Astrocyte (in vitro differentiated cells and primary cell): ENCODE data around the gene CYP2C9. TPM values are rescaled to one million over a fixed set of nuclear protein-coding genes. Genes with fewer than 3 reads are reported as not detected.

ENCODE experiments used
- DNase-seq: peaks from one replicate; pipeline ENCODE4 v3.0.0-alpha.2; 2010; ENCODE audit warnings: low read depth
- FAIRE-seq: peaks from 2 replicates; lab custom pipeline; 2011; peaks lifted over from hg19 to GRCh38; lab: Jason Lieb, UNC
- H2AFZ ChIP-seq: 2 replicates; pipeline ENCODE4 v1.6.0; 2012; ENCODE audit warnings: low read depth, low read length, inconsistent platforms
- H3K27ac ChIP-seq: 2 replicates; pipeline ENCODE4 v1.5.1; 2011; ENCODE audit warnings: low read depth, low read length, inconsistent platforms
- H3K27me3 ChIP-seq: 2 replicates; pipeline ENCODE4 v1.6.0; 2011; ENCODE audit warnings: low read length, inconsistent platforms; ENCODE audit not compliant: insufficient read depth
- H3K36me3 ChIP-seq: 2 replicates; pipeline ENCODE4 v1.5.1; 2011; ENCODE audit warnings: low read length, inconsistent platforms; ENCODE audit not compliant: insufficient read depth
- H3K4me1 ChIP-seq: 2 replicates; pipeline ENCODE4 v1.5.1; 2011; ENCODE audit warnings: low read length, inconsistent platforms; ENCODE audit not compliant: insufficient read depth
- H3K4me2 ChIP-seq: 2 replicates; pipeline ENCODE4 v1.6.0; 2012; ENCODE audit warnings: low read length, inconsistent platforms
- H3K4me3 ChIP-seq: 2 replicates; pipeline ENCODE4 v1.5.1; 2011; ENCODE audit warnings: low read depth, mild to moderate bottlenecking, low read length, inconsistent platforms; ENCODE audit not compliant: insufficient read depth
- H3K79me2 ChIP-seq: 2 replicates; pipeline ENCODE4 v1.6.0; 2012; ENCODE audit warnings: mild to moderate bottlenecking, low read length, inconsistent platforms; ENCODE audit not compliant: insufficient read depth
- H3K9ac ChIP-seq: 2 replicates; pipeline ENCODE4 v1.6.0; 2012; ENCODE audit warnings: mild to moderate bottlenecking, low read length, inconsistent platforms
- H3K9me3 ChIP-seq: 2 replicates; pipeline ENCODE4 v1.5.1; 2012; ENCODE audit warnings: low read depth, mild to moderate bottlenecking, low read length, inconsistent platforms; ENCODE audit not compliant: insufficient read depth
- H4K20me1 ChIP-seq: 2 replicates; pipeline ENCODE4 v1.6.0; 2012; ENCODE audit warnings: low read length, inconsistent platforms; ENCODE audit not compliant: insufficient read depth
- H3K27ac Mint-ChIP-seq: one replicate; pipeline ENCODE4 v1.8.0; 2021; ENCODE audit warnings: mild to moderate bottlenecking, mixed read lengths; ENCODE audit not compliant: unreplicated experiment
- H3K27me3 Mint-ChIP-seq: one replicate; pipeline ENCODE4 v1.8.0; 2021; ENCODE audit warnings: low read depth, mixed read lengths; ENCODE audit not compliant: unreplicated experiment
- H3K36me3 Mint-ChIP-seq: one replicate; pipeline ENCODE4 v1.8.0; 2021; ENCODE audit warnings: low read depth, mixed read lengths; ENCODE audit not compliant: unreplicated experiment
- H3K4me1 Mint-ChIP-seq: one replicate; pipeline ENCODE4 v1.8.0; 2021; ENCODE audit warnings: low read depth, mixed read lengths; ENCODE audit not compliant: unreplicated experiment
- H3K4me3 Mint-ChIP-seq: one replicate; pipeline ENCODE4 v1.8.0; 2021; ENCODE audit warnings: mild to moderate bottlenecking, moderate library complexity, mixed read lengths; ENCODE audit not compliant: unreplicated experiment
- H3K9me3 Mint-ChIP-seq: one replicate; pipeline ENCODE4 v1.8.0; 2021; ENCODE audit warnings: mild to moderate bottlenecking, mixed read lengths; ENCODE audit not compliant: unreplicated experiment
- CTCF ChIP-seq: IDR thresholded peaks from 2 replicates; pipeline ENCODE4 v1.5.1; 2011; ENCODE audit warnings: low read depth, mild to moderate bottlenecking, inconsistent platforms, low read length, moderate library complexity; ENCODE audit not compliant: insufficient read depth
- EZH2 ChIP-seq: IDR thresholded peaks from 2 replicates; pipeline ENCODE4 v1.6.1; 2012; ENCODE audit warnings: mild to moderate bottlenecking, low read length, inconsistent platforms; ENCODE audit not compliant: insufficient read depth
- total RNA-seq: library from RNA; stranded (reverse); gene quantifications from 2 replicates; pipeline ENCODE4 v1.2.1, GENCODE V29; 2021

CYP2C9 gene
- total RNA-seq, 1 donor from 2014 or later, result not detected

DNA sequence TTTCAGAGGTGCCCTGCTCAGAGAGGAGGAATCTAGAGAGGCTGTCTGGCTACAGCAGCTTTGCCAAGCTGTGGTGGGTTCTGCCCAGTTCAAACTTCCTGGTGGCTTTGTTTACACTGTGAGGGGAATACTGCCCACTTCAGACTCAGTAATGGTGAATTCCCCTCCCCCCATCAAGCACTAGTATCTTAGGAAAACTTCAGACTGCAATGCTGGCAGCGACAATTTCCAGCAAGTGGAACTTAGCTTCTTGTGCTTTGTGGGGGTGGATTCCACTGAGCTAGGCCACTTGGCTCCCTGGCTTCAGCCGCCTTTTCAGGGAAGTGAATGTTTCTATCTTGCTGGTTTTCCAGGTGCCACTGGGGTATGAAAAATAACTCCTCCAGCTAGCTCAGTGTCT, 88.0 kb downstream of the CYP2C9 start:
- Histone ChIP-seq H3K4me3 (no peak overlapping the region), H2AFZ (no peak overlapping the region), H3K9me3 (no peaks in the 10 kb centered on the region), H3K9ac (no peak overlapping the region), H3K79me2 (no peaks in the 10 kb centered on the region), H4K20me1 (no peaks in the 10 kb centered on the region), H3K27ac (no peak overlapping the region), H3K27me3 (no peaks in the 10 kb centered on the region), H3K36me3 (no peaks in the 10 kb centered on the region), H3K4me2 (no peak overlapping the region), H3K4me1 (no peaks in the 10 kb centered on the region)
- TF ChIP-seq EZH2 (no peak), CTCF (no peak)
- Mint-ChIP-seq H3K27me3 (no peaks in the 10 kb centered on the region), H3K27ac (no peak overlapping the region), H3K36me3 (no peaks in the 10 kb centered on the region), H3K9me3 (no peaks in the 10 kb centered on the region), H3K4me1 (no peaks in the 10 kb centered on the region), H3K4me3 (no peak overlapping the region)
- DNase-seq (no peak), FAIRE-seq (no peak)

GRCh38 chr10:95031656-95032055, 93.2 kb downstream of the CYP2C9 start:
- no peaks in the 10 kb centered on the region for H3K4me1 ChIP-seq
- FAIRE-seq (no peak), DNase-seq (no peak)
- no peaks in the 10 kb centered on the region for H3K27me3 Mint-ChIP-seq
- H3K36me3 ChIP-seq, result no peaks in the 10 kb centered on the region
- TF ChIP-seq CTCF, result no peak
- TF ChIP-seq EZH2, result no peak
- H3K9ac ChIP-seq, result no peak overlapping the region
- H3K4me3 Mint-ChIP-seq, result no peak overlapping the region
- H3K27ac Mint-ChIP-seq, result peak overlapping the region; percentile 49
- H3K36me3 Mint-ChIP-seq, result no peaks in the 10 kb centered on the region
- no peaks in the 10 kb centered on the region for H3K79me2 ChIP-seq
- H3K9me3 Mint-ChIP-seq, result no peaks in the 10 kb centered on the region
- no peaks in the 10 kb centered on the region for H3K27me3 ChIP-seq
- H3K4me1 Mint-ChIP-seq, result peaks cover 4% of the 10 kb centered on the region
- H4K20me1 ChIP-seq, result no peaks in the 10 kb centered on the region
- no peak overlapping the region for H2AFZ ChIP-seq
- no peaks in the 10 kb centered on the region for H3K9me3 ChIP-seq
- H3K27ac ChIP-seq, result no peak overlapping the region
- H3K4me3 ChIP-seq, result no peak overlapping the region
- H3K4me2 ChIP-seq, result no peak overlapping the region

GRCh38 chr10:95034401-95034800, 95.9 kb downstream of the CYP2C9 start:
- Histone ChIP-seq H3K9ac (no peak overlapping the region), H3K4me2 (no peak overlapping the region), H3K4me1 (no peaks in the 10 kb centered on the region), H3K27me3 (no peaks in the 10 kb centered on the region), H3K79me2 (no peaks in the 10 kb centered on the region), H3K4me3 (no peak overlapping the region), H2AFZ (no peak overlapping the region), H3K9me3 (no peaks in the 10 kb centered on the region), H4K20me1 (no peaks in the 10 kb centered on the region), H3K27ac (no peak overlapping the region), H3K36me3 (no peaks in the 10 kb centered on the region)
- Mint-ChIP-seq H3K4me3 (no peak overlapping the region), H3K27me3 (no peaks in the 10 kb centered on the region), H3K9me3 (no peaks in the 10 kb centered on the region), H3K36me3 (no peaks in the 10 kb centered on the region), H3K27ac (no peak overlapping the region), H3K4me1 (peaks cover 4% of the 10 kb centered on the region)
- no peak for FAIRE-seq
- no peak for DNase-seq
- TF ChIP-seq EZH2 (no peak), CTCF (no peak)
